VCaP (cell line): ENCODE data around the gene EHBP1.
A peak's percentile ranks its signal among the peaks of the same experiment; 100 is the strongest.

ENCODE experiments used
- H3K27ac ChIP-seq: fragments of 450-650 bp; 2 replicates; pipeline ENCODE4 v1.5.1; 2017
- CTCF ChIP-seq: fragments of 450-650 bp; conservative IDR thresholded peaks from 2 replicates; pipeline ENCODE4 v1.5.1; 2017; ENCODE audit warnings: mild to moderate bottlenecking, moderate library complexity

Gene EHBP1

DNA sequence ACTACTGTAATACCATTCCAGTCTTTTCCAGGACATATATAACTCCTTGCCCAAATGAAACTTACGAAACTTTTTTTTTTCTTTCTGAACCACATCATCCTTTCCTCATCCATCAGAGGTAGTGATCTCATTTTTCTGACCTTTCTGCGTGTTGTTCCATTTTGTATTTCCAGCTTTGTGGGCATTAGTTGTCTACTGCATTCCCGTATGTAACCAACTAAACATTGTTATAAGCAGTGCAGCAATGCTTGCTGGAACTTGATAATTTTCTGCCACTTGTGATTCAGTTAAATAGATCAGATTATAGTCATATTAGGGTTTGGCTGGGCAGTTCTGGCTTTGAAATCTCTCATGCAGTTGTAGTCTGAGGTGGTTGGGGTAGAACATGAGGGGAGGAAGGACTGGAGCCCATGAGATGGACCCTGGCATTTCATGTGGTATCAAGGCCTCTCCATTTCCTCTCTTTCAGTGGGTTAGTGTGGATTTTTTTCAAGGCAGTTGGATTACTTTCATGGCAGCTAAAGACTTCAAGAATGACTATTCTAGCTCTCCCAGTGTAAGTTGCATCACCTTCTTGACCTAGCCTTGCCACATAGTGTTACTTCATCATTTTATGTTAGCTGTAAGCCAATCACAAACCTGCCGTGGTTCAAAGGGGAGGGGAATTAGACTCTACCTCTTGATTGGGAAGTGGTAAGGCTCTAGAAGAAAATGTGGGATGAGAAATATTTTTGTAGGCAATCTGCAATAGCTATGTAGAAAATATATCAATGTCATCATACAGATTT lies 80.5 kb downstream of the EHBP1 start:
- no peak for TF ChIP-seq CTCF
- peak overlapping the region; percentile 3; the same call in 1 of the 2 replicates for H3K27ac ChIP-seq

DNA sequence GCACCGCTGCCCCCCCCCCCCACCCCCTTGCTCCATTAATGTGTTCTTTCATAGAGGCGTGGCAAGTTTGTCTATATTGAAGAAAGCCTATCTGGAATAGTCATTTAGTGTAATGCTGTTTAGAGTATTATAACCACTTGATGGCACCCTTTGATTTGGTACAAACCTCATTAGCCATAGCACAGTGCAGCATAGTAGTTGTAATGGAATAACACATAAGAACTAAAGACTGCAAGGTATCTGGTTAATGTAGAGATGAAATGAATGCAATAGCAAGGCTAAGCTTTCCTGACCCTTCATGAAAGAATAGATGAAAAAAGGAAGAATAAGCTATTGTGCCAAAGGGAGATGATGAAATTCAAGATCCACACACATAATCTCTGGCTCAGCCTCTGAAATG lies 81.9 kb downstream of the EHBP1 start:
- TF ChIP-seq CTCF, result peak; percentile 73
- H3K27ac ChIP-seq, result no peak overlapping the region; the same call in 1 of the 2 replicates

- TF ChIP-seq CTCF, result no peak
- H3K27ac ChIP-seq, result peak overlapping the region; percentile 79
Observed at GRCh38 chr2:62789518-62789917, 84.0 kb downstream of the EHBP1 start.

DNA sequence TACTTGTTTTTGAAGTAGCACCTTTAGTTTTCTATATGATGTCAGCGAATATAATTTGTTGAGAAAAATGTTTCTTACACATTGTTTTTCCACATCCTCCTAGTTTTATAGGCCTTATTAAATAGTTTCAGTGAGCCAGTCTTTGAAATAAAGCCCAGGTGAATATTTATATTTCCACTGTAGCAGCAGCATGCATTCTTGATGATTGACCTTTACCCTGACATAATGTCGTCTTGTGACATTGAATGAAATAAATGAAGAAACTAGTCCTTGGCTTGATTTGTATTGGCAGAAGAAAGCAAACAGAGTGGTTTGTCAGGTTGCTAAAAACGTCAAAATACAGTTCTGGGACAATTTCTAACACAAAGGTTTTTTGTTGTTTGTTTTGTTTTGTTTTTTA lies 84.4 kb downstream of the EHBP1 start:
- peak overlapping the region; percentile 79 for H3K27ac ChIP-seq
- no peak for TF ChIP-seq CTCF

DNA sequence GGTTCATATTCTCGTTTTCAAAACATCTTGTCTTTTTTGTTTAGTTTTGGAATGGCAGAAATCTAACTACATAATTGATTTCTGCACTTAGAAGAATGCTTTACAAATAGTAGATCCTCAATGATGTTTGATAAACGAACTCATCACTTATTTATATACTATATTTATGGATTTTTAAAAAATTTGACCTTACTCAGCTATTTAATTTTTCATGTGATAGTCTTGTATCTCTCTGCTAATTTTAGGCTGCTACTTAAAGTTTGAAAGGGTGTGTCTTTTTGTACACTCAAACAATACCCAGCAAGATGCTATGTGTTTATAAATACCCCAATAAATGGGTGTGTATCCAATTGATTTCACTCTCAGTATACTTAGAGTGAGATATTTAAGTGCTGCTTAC lies 86.9 kb downstream of the EHBP1 start:
- TF ChIP-seq CTCF, result no peak
- no peak overlapping the region for H3K27ac ChIP-seq

- no peak for TF ChIP-seq CTCF
- no peak overlapping the region for H3K27ac ChIP-seq
Observed at GRCh38 chr2:62793213-62793612, 87.7 kb downstream of the EHBP1 start.

GRCh38 chr2:62794791-62795190 lies 89.3 kb downstream of the EHBP1 start:
- no peak overlapping the region for H3K27ac ChIP-seq
- no peak for TF ChIP-seq CTCF
